OCI-LY1 (cell line): ENCODE results near the gene CARS2.

Experiments
- EZH2 ChIP-seq: fragments of 200-600 bp; sonication (generic), shearing (Covaris generic); IDR thresholded peaks from 2 replicates; pipeline ENCODE4 v1.8.0; 2017; ENCODE audit warnings: borderline replicate concordance, mixed run types, mild to moderate bottlenecking, antibody characterized with exemption, low read length, moderate library complexity, mixed read lengths
- TF ChIP-seq, protein P1 (sequence below): fragments of 200-600 bp; sonication (generic), shearing (Covaris generic); IDR thresholded peaks from 2 replicates; pipeline ENCODE4 v1.5.1; 2017; ENCODE audit warnings: mild to moderate bottlenecking, antibody characterized with exemption, low read length, moderate library complexity, mixed read lengths

DNA sequence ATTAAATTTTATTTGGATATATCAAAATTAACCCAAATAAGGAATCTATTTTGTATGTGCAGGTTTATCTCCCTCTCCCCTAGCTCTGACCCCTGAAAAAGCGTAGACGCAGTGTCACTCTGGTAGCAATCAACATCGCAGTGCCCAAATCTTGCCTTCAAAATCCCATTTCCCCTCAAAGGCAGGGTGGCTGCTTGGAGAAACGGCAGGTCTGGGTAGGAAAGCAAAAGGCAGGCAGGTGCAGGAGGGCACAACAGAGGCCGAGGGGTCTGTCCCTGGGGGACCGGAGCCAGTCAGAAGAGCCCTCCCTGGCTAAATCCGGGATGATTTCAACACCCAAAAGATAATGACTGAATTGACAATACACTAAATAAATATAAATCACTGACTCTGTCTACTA is 48.7 kb downstream of the CARS2 start:
- TF ChIP-seq EZH2 = no peak
- TF ChIP-seq, protein P1, sequence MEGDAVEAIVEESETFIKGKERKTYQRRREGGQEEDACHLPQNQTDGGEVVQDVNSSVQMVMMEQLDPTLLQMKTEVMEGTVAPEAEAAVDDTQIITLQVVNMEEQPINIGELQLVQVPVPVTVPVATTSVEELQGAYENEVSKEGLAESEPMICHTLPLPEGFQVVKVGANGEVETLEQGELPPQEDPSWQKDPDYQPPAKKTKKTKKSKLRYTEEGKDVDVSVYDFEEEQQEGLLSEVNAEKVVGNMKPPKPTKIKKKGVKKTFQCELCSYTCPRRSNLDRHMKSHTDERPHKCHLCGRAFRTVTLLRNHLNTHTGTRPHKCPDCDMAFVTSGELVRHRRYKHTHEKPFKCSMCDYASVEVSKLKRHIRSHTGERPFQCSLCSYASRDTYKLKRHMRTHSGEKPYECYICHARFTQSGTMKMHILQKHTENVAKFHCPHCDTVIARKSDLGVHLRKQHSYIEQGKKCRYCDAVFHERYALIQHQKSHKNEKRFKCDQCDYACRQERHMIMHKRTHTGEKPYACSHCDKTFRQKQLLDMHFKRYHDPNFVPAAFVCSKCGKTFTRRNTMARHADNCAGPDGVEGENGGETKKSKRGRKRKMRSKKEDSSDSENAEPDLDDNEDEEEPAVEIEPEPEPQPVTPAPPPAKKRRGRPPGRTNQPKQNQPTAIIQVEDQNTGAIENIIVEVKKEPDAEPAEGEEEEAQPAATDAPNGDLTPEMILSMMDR = no peak
